22Rv1 (cell line): ENCODE results near the gene CNTROB.

ENCODE experiments used
- H3K27ac ChIP-seq: fragments of 450-650 bp; 2 replicates; pipeline ENCODE4 v1.5.1; 2017
- CTCF ChIP-seq: fragments of 450-650 bp; IDR thresholded peaks from 2 replicates; pipeline ENCODE4 v1.5.1; 2017; ENCODE audit warnings: mild to moderate bottlenecking
- ZFX ChIP-seq: fragments of 450-650 bp; IDR thresholded peaks from 2 replicates; pipeline ENCODE4 v1.6.1; 2017; ENCODE audit warnings: antibody characterized with exemption, borderline replicate concordance

The CNTROB gene

GRCh38 chr17:7977805-7978204 is 45.8 kb downstream of the CNTROB start:
- H3K27ac ChIP-seq: no peak overlapping the region
- TF ChIP-seq ZFX (no peak), CTCF (no peak)

GRCh38 chr17:7982173-7982572 is 50.2 kb downstream of the CNTROB start:
- H3K27ac ChIP-seq: no peak overlapping the region
- TF ChIP-seq ZFX: no peak
- TF ChIP-seq CTCF: no peak

GRCh38 chr17:7982666-7983065 is 50.7 kb downstream of the CNTROB start:
- TF ChIP-seq ZFX (no peak), CTCF (peak; percentile 40; the same call in 1 of the 2 replicates)
- no peak overlapping the region for H3K27ac ChIP-seq

GRCh38 chr17:7984904-7985303 is 52.9 kb downstream of the CNTROB start:
- TF ChIP-seq CTCF (no peak), ZFX (no peak)
- H3K27ac ChIP-seq: no peak overlapping the region

- H3K27ac ChIP-seq: no peak overlapping the region
- no peak for TF ChIP-seq ZFX
- TF ChIP-seq CTCF: no peak
Measured at GRCh38 chr17:7987112-7987893, 55.3 kb downstream of the CNTROB start.

GRCh38 chr17:7988750-7989178 is 56.8 kb downstream of the CNTROB start:
- peak overlapping the region; percentile 64 for H3K27ac ChIP-seq
- TF ChIP-seq CTCF (peak; percentile 85), ZFX (no peak)

- peak overlapping the region; percentile 64 for H3K27ac ChIP-seq
- peak; percentile 97 for TF ChIP-seq CTCF
- no peak for TF ChIP-seq ZFX
Measured at GRCh38 chr17:7989781-7990655, 58.0 kb downstream of the CNTROB start.
